GM19043 (cell line): Measurements from ENCODE around the gene ZNRF3.
"Not testable (repeated sequence)": the region's sequence is repeated elsewhere in the genome, so short reads cannot be mapped to it uniquely, and the experiment has no call there.

Experiments
- ATAC-seq: cut with Tn5 transposase; IDR thresholded peaks from one replicate; pipeline ENCODE4 v1.9.1; 2021; ENCODE audit warnings: low read depth; ENCODE audit not compliant: unreplicated experiment

Gene ZNRF3

GRCh38 chr22:28883917-28884746 lies 760 bp downstream of the ZNRF3 start:
- ATAC-seq, result no peak

- no peak for ATAC-seq
These were observed 1.5 kb downstream of the ZNRF3 start for GRCh38 chr22:28884747-28885350.

GRCh38 chr22:28885939-28886338 lies 2.6 kb downstream of the ZNRF3 start:
- ATAC-seq, result no peak

- ATAC-seq, result not testable (repeated sequence)
These were observed 3.3 kb downstream of the ZNRF3 start for GRCh38 chr22:28886679-28887078.

GRCh38 chr22:28887725-28888459 lies 4.5 kb downstream of the ZNRF3 start:
- no peak for ATAC-seq

GRCh38 chr22:28889478-28890024 lies 6.2 kb downstream of the ZNRF3 start:
- no peak for ATAC-seq

GRCh38 chr22:28891156-28891733 lies 7.9 kb downstream of the ZNRF3 start:
- no peak for ATAC-seq

- no peak for ATAC-seq
These were observed 8.9 kb downstream of the ZNRF3 start for GRCh38 chr22:28892175-28892731.

- ATAC-seq, result no peak
These were observed 10.4 kb downstream of the ZNRF3 start for GRCh38 chr22:28893810-28894209.

- ATAC-seq, result no peak
These were observed 11.0 kb downstream of the ZNRF3 start for GRCh38 chr22:28894334-28894733.

- ATAC-seq, result no peak
These were observed 11.4 kb downstream of the ZNRF3 start for GRCh38 chr22:28894807-28895206.

GRCh38 chr22:28896611-28897010 lies 13.2 kb downstream of the ZNRF3 start:
- ATAC-seq, result no peak

GRCh38 chr22:28898233-28898629 lies 14.9 kb downstream of the ZNRF3 start:
- ATAC-seq, result no peak

GRCh38 chr22:28899199-28899853 lies 16.0 kb downstream of the ZNRF3 start:
- ATAC-seq, result no peak

- no peak for ATAC-seq
These were observed 17.1 kb downstream of the ZNRF3 start for GRCh38 chr22:28900379-28900925.

GRCh38 chr22:28902490-28902889 lies 19.1 kb downstream of the ZNRF3 start:
- no peak for ATAC-seq

- no peak for ATAC-seq
These were observed 19.7 kb downstream of the ZNRF3 start for GRCh38 chr22:28903080-28903479.

- no peak for ATAC-seq
These were observed 20.4 kb downstream of the ZNRF3 start for GRCh38 chr22:28903729-28904128.

- ATAC-seq, result no peak
These were observed 21.0 kb downstream of the ZNRF3 start for GRCh38 chr22:28904211-28904896.
